ENCODE results near the gene ZSWIM5.

Gene ZSWIM5

GRCh38 chr1:45007311-45007710 lies 199.1 kb downstream of the ZSWIM5 start:
- DNase-seq, result no peak
- Histone ChIP-seq H3K79me1 (ENCODE audit: low read length) (peaks cover 7% of the 10 kb centered on the region), H3K4me2 (ENCODE audit: low read length) (no peak overlapping the region), H2BK120ac (ENCODE audit: insufficient read depth, low read length, poor library complexity) (no peak overlapping the region), H3K79me2 (ENCODE audit: control insufficient read depth, insufficient read depth, low read length, poor library complexity) (peaks cover 6% of the 10 kb centered on the region), H4K91ac (ENCODE audit: low read depth, low read length) (no peak overlapping the region), H2AFZ (ENCODE audit: insufficient read depth, low read length, poor library complexity) (no peak overlapping the region), H3K14ac (ENCODE audit: low read length) (no peak overlapping the region), H3K27me3 (ENCODE audit: insufficient read depth, low read length) (no peaks in the 10 kb centered on the region), H3K9ac (ENCODE audit: low read length) (no peak overlapping the region), H3K9me3 (ENCODE audit: insufficient read depth, low read depth, low read length) (no peaks in the 10 kb centered on the region), H3K36me3 (ENCODE audit: control insufficient read depth in 1 of 2, insufficient read depth in 2 of 2, low read length in 2 of 2) (peaks cover 66 to 71% of the 10 kb centered on the region in 2 experiments), H2AK5ac (ENCODE audit: low read length) (no peak overlapping the region), H4K8ac (ENCODE audit: low read depth, low read length) (no peak overlapping the region), H3K4me1 (ENCODE audit: control insufficient read depth in 1 of 2, insufficient read depth in 2 of 2, low read length in 2 of 2) (peaks cover 8% of the 10 kb centered on the region in 2 experiments), H3K4ac (ENCODE audit: low read depth, low read length) (no peak overlapping the region), H3K18ac (ENCODE audit: low read length) (no peak overlapping the region), H4K12ac (ENCODE audit: low read depth, low read length) (no peak overlapping the region), H2BK5ac (ENCODE audit: low read depth, low read length, poor library complexity) (no peak overlapping the region), H2BK12ac (ENCODE audit: low read length) (no peak overlapping the region), H3K4me3 (ENCODE audit: low read depth, low read length) (no peak overlapping the region), H3K23ac (ENCODE audit: low read length) (no peak overlapping the region), H3K27ac (ENCODE audit: low read depth, low read length) (no peak overlapping the region)
- no CpG with 5 or more reads among the region's 11 CpGs for WGBS (ENCODE audit: extremely low coverage, insufficient coverage, insufficient read length)

DNA sequence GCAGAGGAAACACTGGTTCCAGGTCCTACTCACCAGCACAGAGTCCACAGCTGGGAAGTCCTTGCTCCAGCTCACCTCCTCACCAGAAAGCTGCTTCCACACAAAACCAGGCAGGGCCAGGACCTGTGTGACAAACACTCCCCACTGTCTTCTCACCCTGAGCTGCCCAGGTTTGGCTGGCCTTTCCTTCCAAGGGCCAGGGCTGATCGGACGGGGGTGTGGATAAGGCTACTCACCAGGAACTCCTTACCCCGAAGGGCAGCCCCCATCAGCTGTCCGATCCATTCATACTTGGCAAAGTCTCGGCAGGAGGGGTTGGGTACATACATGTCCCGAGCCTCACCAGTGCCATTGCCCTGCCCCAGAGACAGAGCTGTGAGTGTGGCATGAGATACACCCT lies 200.6 kb downstream of the ZSWIM5 start:
- Histone ChIP-seq H3K9me3 (ENCODE audit: insufficient read depth, low read depth, low read length) (no peaks in the 10 kb centered on the region), H3K4ac (ENCODE audit: low read depth, low read length) (no peak overlapping the region), H4K91ac (ENCODE audit: low read depth, low read length) (no peak overlapping the region), H3K4me3 (ENCODE audit: low read depth, low read length) (no peak overlapping the region), H3K79me2 (ENCODE audit: control insufficient read depth, insufficient read depth, low read length, poor library complexity) (peaks cover 3% of the 10 kb centered on the region), H2AFZ (ENCODE audit: insufficient read depth, low read length, poor library complexity) (no peak overlapping the region), H3K27me3 (ENCODE audit: insufficient read depth, low read length) (no peaks in the 10 kb centered on the region), H2BK5ac (ENCODE audit: low read depth, low read length, poor library complexity) (no peak overlapping the region), H3K27ac (ENCODE audit: low read depth, low read length) (no peak overlapping the region), H3K79me1 (ENCODE audit: low read length) (peaks cover 3% of the 10 kb centered on the region), H2BK12ac (ENCODE audit: low read length) (no peak overlapping the region), H3K14ac (ENCODE audit: low read length) (no peak overlapping the region), H2AK5ac (ENCODE audit: low read length) (no peak overlapping the region), H4K12ac (ENCODE audit: low read depth, low read length) (no peak overlapping the region), H3K4me1 (ENCODE audit: control insufficient read depth in 1 of 2, insufficient read depth in 2 of 2, low read length in 2 of 2) (peaks cover 6% of the 10 kb centered on the region in 2 experiments), H3K9ac (ENCODE audit: low read length) (no peak overlapping the region), H3K4me2 (ENCODE audit: low read length) (no peak overlapping the region), H3K23ac (ENCODE audit: low read length) (no peak overlapping the region), H2BK120ac (ENCODE audit: insufficient read depth, low read length, poor library complexity) (no peak overlapping the region), H3K18ac (ENCODE audit: low read length) (no peak overlapping the region), H4K8ac (ENCODE audit: low read depth, low read length) (no peak overlapping the region), H3K36me3 (ENCODE audit: control insufficient read depth in 1 of 2, insufficient read depth in 2 of 2, low read length in 2 of 2) (peaks cover 69 to 78% of the 10 kb centered on the region in 2 experiments)
- no peak for DNase-seq
- WGBS (ENCODE audit: extremely low coverage, insufficient coverage, insufficient read length), result no CpG with 5 or more reads among the region's 6 CpGs

- H3K27me3 ChIP-seq (ENCODE audit: insufficient read depth, low read length), result no peaks in the 10 kb centered on the region
- H2BK5ac ChIP-seq (ENCODE audit: low read depth, low read length, poor library complexity), result no peak overlapping the region
- no peak overlapping the region for H2AFZ ChIP-seq (ENCODE audit: insufficient read depth, low read length, poor library complexity)
- H3K4me2 ChIP-seq (ENCODE audit: low read length), result no peak overlapping the region
- H3K36me3 ChIP-seq (ENCODE audit: control insufficient read depth in 1 of 2, insufficient read depth in 2 of 2, low read length in 2 of 2), result peaks cover 65 to 75% of the 10 kb centered on the region in 2 experiments
- H3K4me1 ChIP-seq (ENCODE audit: control insufficient read depth in 1 of 2, insufficient read depth in 2 of 2, low read length in 2 of 2), result no peaks in the 10 kb centered on the region
- no peak overlapping the region for H4K12ac ChIP-seq (ENCODE audit: low read depth, low read length)
- no peak overlapping the region for H3K4me3 ChIP-seq (ENCODE audit: low read depth, low read length)
- no peak overlapping the region for H2AK5ac ChIP-seq (ENCODE audit: low read length)
- H3K9ac ChIP-seq (ENCODE audit: low read length), result no peak overlapping the region
- no peak overlapping the region for H4K8ac ChIP-seq (ENCODE audit: low read depth, low read length)
- WGBS (ENCODE audit: extremely low coverage, insufficient coverage, insufficient read length), result no CpG with 5 or more reads among the region's 7 CpGs
- no peak overlapping the region for H3K14ac ChIP-seq (ENCODE audit: low read length)
- no peak overlapping the region for H2BK12ac ChIP-seq (ENCODE audit: low read length)
- no peaks in the 10 kb centered on the region for H3K79me1 ChIP-seq (ENCODE audit: low read length)
- no peak overlapping the region for H3K4ac ChIP-seq (ENCODE audit: low read depth, low read length)
- no peak overlapping the region for H3K23ac ChIP-seq (ENCODE audit: low read length)
- H2BK120ac ChIP-seq (ENCODE audit: insufficient read depth, low read length, poor library complexity), result no peak overlapping the region
- no peak for DNase-seq
- H3K18ac ChIP-seq (ENCODE audit: low read length), result no peak overlapping the region
- no peaks in the 10 kb centered on the region for H3K9me3 ChIP-seq (ENCODE audit: insufficient read depth, low read depth, low read length)
- no peak overlapping the region for H4K91ac ChIP-seq (ENCODE audit: low read depth, low read length)
- no peaks in the 10 kb centered on the region for H3K79me2 ChIP-seq (ENCODE audit: control insufficient read depth, insufficient read depth, low read length, poor library complexity)
- H3K27ac ChIP-seq (ENCODE audit: low read depth, low read length), result no peak overlapping the region
Measured at GRCh38 chr1:45004281-45004920, 202.0 kb downstream of the ZSWIM5 start.

GRCh38 chr1:45003741-45004140 lies 202.7 kb downstream of the ZSWIM5 start:
- H3K23ac ChIP-seq (ENCODE audit: low read length), result no peak overlapping the region
- H3K79me2 ChIP-seq (ENCODE audit: control insufficient read depth, insufficient read depth, low read length, poor library complexity), result no peaks in the 10 kb centered on the region
- H3K14ac ChIP-seq (ENCODE audit: low read length), result no peak overlapping the region
- H4K8ac ChIP-seq (ENCODE audit: low read depth, low read length), result no peak overlapping the region
- WGBS (ENCODE audit: extremely low coverage, insufficient coverage, insufficient read length), result no CpG with 5 or more reads among the region's 14 CpGs
- no peak overlapping the region for H4K91ac ChIP-seq (ENCODE audit: low read depth, low read length)
- H3K4me2 ChIP-seq (ENCODE audit: low read length), result no peak overlapping the region
- H2BK120ac ChIP-seq (ENCODE audit: insufficient read depth, low read length, poor library complexity), result no peak overlapping the region
- H3K4ac ChIP-seq (ENCODE audit: low read depth, low read length), result no peak overlapping the region
- H4K12ac ChIP-seq (ENCODE audit: low read depth, low read length), result no peak overlapping the region
- no peaks in the 10 kb centered on the region for H3K9me3 ChIP-seq (ENCODE audit: insufficient read depth, low read depth, low read length)
- H2BK5ac ChIP-seq (ENCODE audit: low read depth, low read length, poor library complexity), result no peak overlapping the region
- no peaks in the 10 kb centered on the region for H3K79me1 ChIP-seq (ENCODE audit: low read length)
- peaks cover 59 to 69% of the 10 kb centered on the region in 2 experiments for H3K36me3 ChIP-seq (ENCODE audit: control insufficient read depth in 1 of 2, insufficient read depth in 2 of 2, low read length in 2 of 2)
- no peak overlapping the region for H3K9ac ChIP-seq (ENCODE audit: low read length)
- no peak overlapping the region for H3K27ac ChIP-seq (ENCODE audit: low read depth, low read length)
- H3K4me1 ChIP-seq (ENCODE audit: control insufficient read depth in 1 of 2, insufficient read depth in 2 of 2, low read length in 2 of 2), result no peaks in the 10 kb centered on the region
- no peak overlapping the region for H3K18ac ChIP-seq (ENCODE audit: low read length)
- H2AFZ ChIP-seq (ENCODE audit: insufficient read depth, low read length, poor library complexity), result no peak overlapping the region
- DNase-seq, result no peak
- H3K27me3 ChIP-seq (ENCODE audit: insufficient read depth, low read length), result no peaks in the 10 kb centered on the region
- H3K4me3 ChIP-seq (ENCODE audit: low read depth, low read length), result no peak overlapping the region
- H2BK12ac ChIP-seq (ENCODE audit: low read length), result no peak overlapping the region
- no peak overlapping the region for H2AK5ac ChIP-seq (ENCODE audit: low read length)

All from trophoblast cell (in vitro differentiated cells and primary cell).